ENCODE measurements around the gene PMM2. TPM values are rescaled to one million over a fixed set of nuclear protein-coding genes. Genes with fewer than 3 reads are reported as not detected.
"Not testable (repeated sequence)": the region's sequence is repeated elsewhere in the genome, so short reads cannot be mapped to it uniquely, and the experiment has no call there.

Gene PMM2
- total RNA-seq, 4 donors from 2014 or later, result 10.4 to 20.9 (median 16.6) TPM

DNA sequence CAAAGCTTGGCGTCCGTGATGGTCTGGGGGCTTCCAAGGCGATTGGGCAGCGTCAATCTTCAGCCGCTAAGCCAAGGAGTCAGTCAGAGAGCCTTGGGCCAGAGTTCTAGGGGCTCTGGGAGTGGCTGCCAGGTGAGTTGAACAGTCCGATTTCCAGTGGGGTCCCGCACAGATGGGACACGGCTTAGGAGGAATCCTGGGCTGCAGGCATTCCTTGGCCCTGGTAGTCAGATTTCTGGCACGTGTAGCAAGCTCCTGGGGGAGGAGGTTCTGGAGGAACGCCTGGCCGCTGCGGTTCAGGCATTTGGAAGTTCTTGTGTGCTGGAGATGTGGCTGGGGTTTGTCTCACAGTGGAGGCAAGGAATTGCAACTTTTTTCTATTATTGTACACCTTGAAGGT is 45.7 kb downstream of the PMM2 start:
- DNase-seq; ATAC-seq; in situ Hi-C loops (cut with MboI; ENCODE audit: low sequenced_read_pairs in 4 of 4); intact Hi-C loops (cut with DNase I; ENCODE audit: low total_unique reads); H3K36me3 ChIP-seq; H3K27me3 ChIP-seq; H3K9me3 ChIP-seq; H3K4me1 ChIP-seq; H3K27ac ChIP-seq: not testable (repeated sequence)
- H3K4me3 ChIP-seq, result peak overlapping the region in 2 of 4 donors; percentile 9 to 27

DNA sequence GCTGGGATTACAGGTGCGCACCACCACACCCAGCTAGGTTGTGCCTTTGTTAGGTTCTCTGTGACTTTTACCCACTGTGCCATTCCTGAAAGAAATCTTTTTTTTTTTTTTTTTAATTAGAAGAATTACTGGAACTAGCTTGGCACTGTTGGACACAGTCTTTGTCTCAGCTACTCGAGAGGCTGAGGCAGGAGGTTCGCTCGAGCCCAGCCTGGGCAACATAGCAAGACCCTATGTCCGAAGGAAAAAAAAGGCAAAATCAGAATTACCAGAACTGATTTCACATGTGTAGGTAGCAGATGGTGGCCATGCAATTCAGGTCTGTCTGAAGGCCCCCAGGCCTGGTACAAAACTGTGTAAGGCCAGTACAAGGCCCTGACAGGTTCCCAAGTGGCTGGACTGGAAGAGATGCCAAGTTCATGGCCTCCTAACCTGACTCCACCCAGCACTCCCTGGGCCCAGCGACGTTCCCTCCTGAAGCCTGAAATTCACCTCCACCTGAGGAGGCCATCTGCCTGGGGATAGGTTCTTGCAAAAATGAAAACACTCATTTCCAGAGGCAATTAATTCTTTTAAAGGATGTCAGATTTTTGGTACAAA is 48.2 kb downstream of the PMM2 start:
- Histone ChIP-seq H3K27me3 (no peaks in the 10 kb centered on the region), H3K27ac (no peak overlapping the region), H3K36me3 (peaks cover 0 to 21% of the 10 kb centered on the region in 2 donors), H3K9me3 (no peaks in the 10 kb centered on the region), H3K4me3 (no peak overlapping the region), H3K4me1 (peaks cover 3 to 7% of the 10 kb centered on the region in 2 donors)
- no peak for DNase-seq
- in situ Hi-C loops (cut with MboI; ENCODE audit: low sequenced_read_pairs in 4 of 4) (no loop called here), intact Hi-C loops (cut with DNase I; ENCODE audit: low total_unique reads) (no loop called here)
- ATAC-seq, result no peak
- no peak for TF ChIP-seq POLR2A (IDR thresholded peaks at IDR 0.05)
- TF ChIP-seq, protein P1, sequence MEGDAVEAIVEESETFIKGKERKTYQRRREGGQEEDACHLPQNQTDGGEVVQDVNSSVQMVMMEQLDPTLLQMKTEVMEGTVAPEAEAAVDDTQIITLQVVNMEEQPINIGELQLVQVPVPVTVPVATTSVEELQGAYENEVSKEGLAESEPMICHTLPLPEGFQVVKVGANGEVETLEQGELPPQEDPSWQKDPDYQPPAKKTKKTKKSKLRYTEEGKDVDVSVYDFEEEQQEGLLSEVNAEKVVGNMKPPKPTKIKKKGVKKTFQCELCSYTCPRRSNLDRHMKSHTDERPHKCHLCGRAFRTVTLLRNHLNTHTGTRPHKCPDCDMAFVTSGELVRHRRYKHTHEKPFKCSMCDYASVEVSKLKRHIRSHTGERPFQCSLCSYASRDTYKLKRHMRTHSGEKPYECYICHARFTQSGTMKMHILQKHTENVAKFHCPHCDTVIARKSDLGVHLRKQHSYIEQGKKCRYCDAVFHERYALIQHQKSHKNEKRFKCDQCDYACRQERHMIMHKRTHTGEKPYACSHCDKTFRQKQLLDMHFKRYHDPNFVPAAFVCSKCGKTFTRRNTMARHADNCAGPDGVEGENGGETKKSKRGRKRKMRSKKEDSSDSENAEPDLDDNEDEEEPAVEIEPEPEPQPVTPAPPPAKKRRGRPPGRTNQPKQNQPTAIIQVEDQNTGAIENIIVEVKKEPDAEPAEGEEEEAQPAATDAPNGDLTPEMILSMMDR (IDR thresholded peaks at IDR 0.05 in 4 of 5, conservative IDR thresholded peaks at IDR 0.05 in 1 of 5), result no peak

DNA sequence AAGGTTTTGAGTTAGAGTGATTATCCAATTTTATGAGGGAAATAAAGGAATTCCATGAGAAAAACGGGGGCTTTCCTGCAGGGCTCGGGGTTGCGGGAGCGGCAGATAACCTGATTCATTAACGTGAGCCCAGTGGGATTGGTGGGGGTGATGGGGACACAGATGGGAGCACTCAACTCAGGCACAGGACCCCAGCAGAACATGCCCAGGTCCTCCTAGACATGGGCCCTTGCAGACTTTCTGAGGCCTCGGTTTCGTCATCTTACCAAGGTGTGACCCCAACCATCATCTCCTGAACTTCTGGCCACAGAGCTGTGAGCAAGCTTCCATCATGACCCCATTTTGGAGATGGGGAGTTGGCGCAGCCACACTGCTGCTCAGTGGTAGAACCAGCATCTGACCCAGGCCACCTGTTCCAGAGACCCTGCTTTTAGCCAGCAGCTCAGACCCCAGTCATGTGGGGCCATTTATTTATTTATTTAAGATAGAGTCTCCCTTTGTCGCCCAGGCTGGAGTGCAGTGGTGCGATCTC is 48.8 kb downstream of the PMM2 start:
- Histone ChIP-seq H3K4me1 (peaks cover 5 to 7% of the 10 kb centered on the region in 2 donors), H3K27ac (no peak overlapping the region), H3K36me3 (peaks cover 0 to 21% of the 10 kb centered on the region in 2 donors), H3K9me3 (no peaks in the 10 kb centered on the region), H3K27me3 (no peaks in the 10 kb centered on the region), H3K4me3 (no peak overlapping the region)
- ATAC-seq, result no peak
- in situ Hi-C loops (cut with MboI; ENCODE audit: low sequenced_read_pairs in 4 of 4), result no loop called here
- intact Hi-C loops (cut with DNase I; ENCODE audit: low total_unique reads), result no loop called here
- TF ChIP-seq, protein P1 (IDR thresholded peaks at IDR 0.05 in 4 of 5, conservative IDR thresholded peaks at IDR 0.05 in 1 of 5), result no peak
- no peak for TF ChIP-seq POLR2A (IDR thresholded peaks at IDR 0.05)
- no peak for DNase-seq

DNA sequence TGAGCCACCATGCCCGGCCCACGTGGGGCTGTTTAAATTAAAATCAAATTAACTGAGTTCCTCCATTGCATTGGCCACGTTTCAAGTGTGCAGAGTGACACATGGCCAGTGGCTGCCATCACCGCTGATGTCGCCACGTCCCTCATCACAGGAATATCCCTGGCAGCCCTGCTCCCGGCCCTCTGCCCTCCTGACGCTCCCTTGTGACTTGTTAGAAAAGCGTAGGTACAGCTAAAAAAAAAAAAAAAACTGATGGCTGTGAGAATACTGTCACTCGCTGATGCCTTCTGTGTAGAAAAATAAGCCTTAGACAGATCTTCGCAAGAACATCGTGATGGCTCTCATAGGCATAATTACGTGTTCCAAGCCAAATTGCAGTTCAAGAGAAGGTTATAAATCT is 49.5 kb downstream of the PMM2 start:
- no peaks in the 10 kb centered on the region for H3K27me3 ChIP-seq
- in situ Hi-C loops (cut with MboI; ENCODE audit: low sequenced_read_pairs in 4 of 4) (no loop called here), intact Hi-C loops (cut with DNase I; ENCODE audit: low total_unique reads) (no loop called here)
- peaks cover 5 to 7% of the 10 kb centered on the region in 2 donors for H3K4me1 ChIP-seq
- no peak overlapping the region for H3K27ac ChIP-seq
- H3K36me3 ChIP-seq, result peaks cover 0 to 21% of the 10 kb centered on the region in 2 donors
- DNase-seq (no peak), ATAC-seq (no peak)
- no peak overlapping the region for H3K4me3 ChIP-seq
- H3K9me3 ChIP-seq, result no peaks in the 10 kb centered on the region
- TF ChIP-seq POLR2A (IDR thresholded peaks at IDR 0.05), result no peak
- TF ChIP-seq, protein P1 (IDR thresholded peaks at IDR 0.05 in 4 of 5, conservative IDR thresholded peaks at IDR 0.05 in 1 of 5), result no peak

DNA sequence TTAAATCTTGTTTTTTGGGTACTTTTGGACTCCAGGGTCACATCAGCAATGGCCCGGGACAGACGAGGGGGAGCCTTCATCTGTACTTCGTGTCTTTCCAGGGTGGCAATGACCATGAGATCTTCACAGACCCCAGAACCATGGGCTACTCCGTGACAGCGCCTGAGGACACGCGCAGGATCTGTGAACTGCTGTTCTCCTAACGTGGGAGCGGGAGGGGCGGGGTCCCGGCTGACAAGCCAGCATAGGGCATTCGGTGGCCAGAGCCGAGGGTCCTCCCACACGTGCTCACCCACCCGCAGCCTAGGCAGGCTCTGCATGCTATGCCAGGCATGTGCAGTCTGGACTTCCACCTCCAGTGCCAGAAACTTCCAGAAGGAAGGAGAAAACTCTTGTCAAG is 50.0 kb downstream of the PMM2 start:
- H3K27ac ChIP-seq, result no peak overlapping the region
- in situ Hi-C loops (cut with MboI; ENCODE audit: low sequenced_read_pairs in 4 of 4) (no loop called here), intact Hi-C loops (cut with DNase I; ENCODE audit: low total_unique reads) (no loop called here)
- DNase-seq, result no peak
- TF ChIP-seq POLR2A (IDR thresholded peaks at IDR 0.05), result no peak
- no peaks in the 10 kb centered on the region for H3K9me3 ChIP-seq
- H3K36me3 ChIP-seq, result peaks cover 0 to 23% of the 10 kb centered on the region in 2 donors
- H3K4me3 ChIP-seq, result no peak overlapping the region
- no peaks in the 10 kb centered on the region for H3K27me3 ChIP-seq
- ATAC-seq, result no peak
- H3K4me1 ChIP-seq, result peaks cover 5 to 7% of the 10 kb centered on the region in 2 donors

Data from gastrocnemius medialis (tissue), 4 donors.